ENCODE measurements around the gene SEPTIN5.
"Not testable (repeated sequence)": the region's sequence is repeated elsewhere in the genome, so short reads cannot be mapped to it uniquely, and the experiment has no call there.

SEPTIN5 gene

GRCh38 chr22:19674929-19675253, 39.4 kb upstream of the SEPTIN5 start:
- no peak for DNase-seq (ENCODE audit: low read depth)
- no peak overlapping the region for H3K4me3 ChIP-seq (ENCODE audit: control insufficient read depth, low read depth, low read length)
- no peak for TF ChIP-seq CTCF (IDR thresholded peaks at IDR 0.05; ENCODE audit: control insufficient read depth, insufficient read depth, low read depth, low read length, missing control alignments)

- no peak for DNase-seq (ENCODE audit: low read depth)
- TF ChIP-seq CTCF (IDR thresholded peaks at IDR 0.05; ENCODE audit: control insufficient read depth, insufficient read depth, low read depth, low read length, missing control alignments) = no peak
These were observed 38.9 kb upstream of the SEPTIN5 start for GRCh38 chr22:19675428-19675827.

GRCh38 chr22:19676437-19676836, 37.9 kb upstream of the SEPTIN5 start:
- not testable (repeated sequence) for H3K4me3 ChIP-seq (ENCODE audit: control insufficient read depth, low read depth, low read length); DNase-seq (ENCODE audit: low read depth)

More at GRCh38 chr22:19675428-19675827, 38.9 kb upstream of the SEPTIN5 start:
- H3K4me3 ChIP-seq (ENCODE audit: control insufficient read depth, low read depth, low read length) = no peak overlapping the region

GRCh38 chr22:19678949-19679521, 35.3 kb upstream of the SEPTIN5 start:
- DNase-seq (ENCODE audit: low read depth) = no peak
- TF ChIP-seq CTCF (IDR thresholded peaks at IDR 0.05; ENCODE audit: control insufficient read depth, insufficient read depth, low read depth, low read length, missing control alignments) = no peak
- H3K4me3 ChIP-seq (ENCODE audit: control insufficient read depth, low read depth, low read length) = no peak overlapping the region

- H3K4me3 ChIP-seq (ENCODE audit: control insufficient read depth, low read depth, low read length) = no peak overlapping the region
- DNase-seq (ENCODE audit: low read depth) = no peak
- peak; percentile 86 for TF ChIP-seq CTCF (IDR thresholded peaks at IDR 0.05; ENCODE audit: control insufficient read depth, insufficient read depth, low read depth, low read length, missing control alignments)
These were observed 34.7 kb upstream of the SEPTIN5 start for GRCh38 chr22:19679522-19680101.

- DNase-seq (ENCODE audit: low read depth) = no peak
- no peak overlapping the region for H3K4me3 ChIP-seq (ENCODE audit: control insufficient read depth, low read depth, low read length)
- TF ChIP-seq CTCF (IDR thresholded peaks at IDR 0.05; ENCODE audit: control insufficient read depth, insufficient read depth, low read depth, low read length, missing control alignments) = no peak
These were observed 33.9 kb upstream of the SEPTIN5 start for GRCh38 chr22:19680287-19680881.

Measured in AG09309 (cell line).